HEK293 (cell line): ENCODE data around the gene LDLRAD4.

Source experiments
- CTCF ChIA-PET: fragments of 350-600 bp; formaldehyde crosslinking; extraction: SDS; loops from one replicate; lab custom pipeline; 2021; ENCODE audit warnings: antibody characterized with exemption; lab: Yijun Ruan, JAX
- POLR2A ChIA-PET: fragments of 300-600 bp; formaldehyde crosslinking; extraction: SDS; loops from one replicate; lab custom pipeline; 2020; ENCODE audit warnings: antibody characterized with exemption, inconsistent platforms; lab: Yijun Ruan, JAX
- H3K27ac ChIP-seq: fragments of 200-500 bp; sonication (Bioruptor generic); 2 replicates; pipeline ENCODE4 v1.5.1; 2014; ENCODE audit warnings: low read depth, low read length, control low read depth, inconsistent platforms; ENCODE audit errors: extremely low read depth
- H3K36me3 ChIP-seq, 2 experiments: fragments of 200-500 bp in 1 of 2; sonication (Bioruptor generic) in 1 of 2; 1 replicate in 1 of 2; 2 replicates in 1 of 2; pipeline ENCODE4 v1.5.1; 2014 to 2017; ENCODE audit warnings: inconsistent platforms in 2 of 2, low read length in 2 of 2; ENCODE audit not compliant: control insufficient read depth in 2 of 2, insufficient read depth in 1 of 2
- H3K4me1 ChIP-seq: fragments of 200-500 bp; sonication (Bioruptor generic); 2 replicates; pipeline ENCODE4 v1.5.1; 2014; ENCODE audit warnings: mild to moderate bottlenecking, low read length, inconsistent platforms; ENCODE audit not compliant: control insufficient read depth, insufficient read depth
- H3K4me3 ChIP-seq: 2 replicates; pipeline ENCODE4 v1.5.1; 2011; ENCODE audit warnings: low read depth, mild to moderate bottlenecking, control low read depth, low read length, moderate library complexity
- H3K9me3 ChIP-seq: fragments of 200-500 bp; sonication (Bioruptor generic); 2 replicates; pipeline ENCODE4 v1.5.1; 2014; ENCODE audit warnings: low read depth, low read length, inconsistent platforms; ENCODE audit not compliant: control insufficient read depth, insufficient read depth
- BCL11B ChIP-seq: fragments of 450-650 bp; formaldehyde crosslinking; IDR thresholded peaks from 2 replicates; pipeline ENCODE4 v1.5.1; 2016; ENCODE audit warnings: low read depth, missing biosample characterization, missing genetic modification characterization
- FEZF1 ChIP-seq: fragments of 450-650 bp; formaldehyde crosslinking; IDR thresholded peaks from 2 replicates; pipeline ENCODE4 v1.5.1; 2016; ENCODE audit warnings: missing biosample characterization, missing genetic modification characterization
- GLIS2 ChIP-seq: fragments of 450-650 bp; formaldehyde crosslinking; IDR thresholded peaks from 2 replicates; pipeline ENCODE4 v1.5.1; 2016; ENCODE audit warnings: missing biosample characterization, missing genetic modification characterization
- HOXC10 ChIP-seq: sonication (generic); formaldehyde crosslinking; IDR thresholded peaks from 2 replicates; pipeline ENCODE4 v1.8.1; 2023; ENCODE audit warnings: mild to moderate bottlenecking, missing genetic modification reagents
- HOXD13 ChIP-seq: sonication (generic); formaldehyde crosslinking; IDR thresholded peaks from 2 replicates; pipeline ENCODE4 v1.8.0; 2022; ENCODE audit warnings: missing genetic modification reagents, borderline replicate concordance
- IKZF3 ChIP-seq: fragments of 450-650 bp; IDR thresholded peaks from 2 replicates; pipeline ENCODE4 v1.5.0; 2018; ENCODE audit warnings: missing biosample characterization, mild to moderate bottlenecking, missing genetic modification characterization, moderate library complexity
- KLF8 ChIP-seq: fragments of 450-650 bp; formaldehyde crosslinking; IDR thresholded peaks from 2 replicates; pipeline ENCODE4 v1.5.1; 2016; ENCODE audit warnings: missing biosample characterization, missing genetic modification characterization
- PRDM1 ChIP-seq: fragments of 450-650 bp; formaldehyde crosslinking; IDR thresholded peaks from 2 replicates; pipeline ENCODE4; 2016; ENCODE audit warnings: missing biosample characterization, missing genetic modification characterization
- TCF7L2 ChIP-seq: IDR thresholded peaks from 2 replicates; pipeline ENCODE4 v1.6.1; 2011; ENCODE audit warnings: low read depth, mild to moderate bottlenecking, inconsistent platforms, low read length, moderate library complexity, borderline replicate concordance
- ZFP3 ChIP-seq: fragments of 450-650 bp; formaldehyde crosslinking; IDR thresholded peaks from 2 replicates; pipeline ENCODE4 v1.5.1; 2016; ENCODE audit warnings: low read depth, missing biosample characterization, missing genetic modification characterization
- ZFP37 ChIP-seq: fragments of 450-650 bp; formaldehyde crosslinking; IDR thresholded peaks from 2 replicates; pipeline ENCODE4 v1.5.1; 2016; ENCODE audit warnings: missing biosample characterization, missing genetic modification characterization
- ZNF10 ChIP-seq: fragments of 450-650 bp; formaldehyde crosslinking; IDR thresholded peaks from 2 replicates; pipeline ENCODE4 v1.5.1; 2017; ENCODE audit warnings: missing biosample characterization, missing genetic modification characterization
- ZNF112 ChIP-seq: fragments of 450-650 bp; formaldehyde crosslinking; IDR thresholded peaks from 2 replicates; pipeline ENCODE4 v1.5.0; 2017; ENCODE audit warnings: missing biosample characterization, missing genetic modification characterization
- ZNF133 ChIP-seq: fragments of 450-650 bp; formaldehyde crosslinking; IDR thresholded peaks from 2 replicates; pipeline ENCODE4 v1.5.1; 2016; ENCODE audit warnings: missing biosample characterization, missing genetic modification characterization
- ZNF2 ChIP-seq: fragments of 450-650 bp; formaldehyde crosslinking; IDR thresholded peaks from 2 replicates; pipeline ENCODE4 v1.5.1; 2016; ENCODE audit warnings: missing biosample characterization, missing genetic modification characterization
- ZNF211 ChIP-seq: fragments of 450-650 bp; formaldehyde crosslinking; IDR thresholded peaks from 2 replicates; pipeline ENCODE4 v1.5.1; 2016; ENCODE audit warnings: low read depth, missing biosample characterization, missing genetic modification characterization
- ZNF248 ChIP-seq: fragments of 450-650 bp; formaldehyde crosslinking; IDR thresholded peaks from 2 replicates; pipeline ENCODE4 v1.5.1; 2017; ENCODE audit warnings: missing biosample characterization, missing genetic modification characterization
- ZNF37A ChIP-seq: fragments of 450-650 bp; IDR thresholded peaks from 2 replicates; pipeline ENCODE4 v1.5.1; 2018; ENCODE audit warnings: missing biosample characterization, missing genetic modification characterization
- ZNF426 ChIP-seq: fragments of 450-650 bp; formaldehyde crosslinking; IDR thresholded peaks from 2 replicates; pipeline ENCODE4 v1.5.1; 2017; ENCODE audit warnings: missing biosample characterization, missing genetic modification characterization, mild to moderate bottlenecking, inconsistent platforms, moderate library complexity
- ZNF561 ChIP-seq: fragments of 450-650 bp; IDR thresholded peaks from 2 replicates; pipeline ENCODE4 v1.5.1; 2018; ENCODE audit warnings: missing biosample characterization, missing genetic modification characterization, borderline replicate concordance
- ZNF707 ChIP-seq: fragments of 450-650 bp; formaldehyde crosslinking; IDR thresholded peaks from 2 replicates; pipeline ENCODE4 v1.5.1; 2016; ENCODE audit warnings: missing biosample characterization, missing genetic modification characterization
- ZNF768 ChIP-seq: fragments of 450-650 bp; formaldehyde crosslinking; IDR thresholded peaks from 2 replicates; pipeline ENCODE4 v1.5.1; 2018; ENCODE audit warnings: missing biosample characterization, mild to moderate bottlenecking, missing genetic modification characterization
- TF ChIP-seq, protein P1 (sequence below): fragments of 450-650 bp; formaldehyde crosslinking; IDR thresholded peaks from 2 replicates; pipeline ENCODE4 v1.5.1; 2016; ENCODE audit warnings: missing biosample characterization, missing genetic modification characterization
- TF ChIP-seq, protein P2 (sequence below): fragments of 450-650 bp; formaldehyde crosslinking; IDR thresholded peaks from 2 replicates; pipeline ENCODE4 v1.5.1; 2016; ENCODE audit warnings: missing biosample characterization, missing genetic modification characterization
- TF ChIP-seq, protein P3 (sequence below): fragments of 450-650 bp; formaldehyde crosslinking; IDR thresholded peaks from 2 replicates; pipeline ENCODE4 v1.5.1; 2016; ENCODE audit warnings: missing biosample characterization, missing genetic modification characterization
- TF ChIP-seq, protein P4 (sequence below): fragments of 450-650 bp; formaldehyde crosslinking; IDR thresholded peaks from 2 replicates; pipeline ENCODE4 v1.5.1; 2016; ENCODE audit warnings: missing biosample characterization, missing genetic modification characterization

The LDLRAD4 gene

DNA sequence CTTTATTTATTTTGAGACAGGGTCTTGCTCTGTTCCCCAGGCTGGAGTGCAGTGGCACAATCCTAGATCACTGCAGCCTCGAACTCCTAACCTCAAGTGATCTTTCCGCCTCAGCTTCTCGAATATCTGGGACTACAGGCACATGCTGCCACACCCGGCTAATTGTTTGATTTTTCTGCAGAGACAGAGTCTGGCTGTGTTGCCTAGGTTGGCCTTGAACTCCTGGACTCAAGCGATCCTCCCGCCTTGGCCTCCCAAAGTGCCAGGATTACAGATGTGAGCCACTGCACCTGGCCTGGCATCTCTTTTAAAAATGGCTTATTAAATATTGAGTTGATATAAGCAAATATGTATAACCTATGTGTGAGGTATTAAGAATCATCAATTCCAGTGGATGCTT is 298.3 kb downstream of the LDLRAD4 start:
- POLR2A ChIA-PET, result no interaction called here
- Histone ChIP-seq H3K9me3 (no peaks in the 10 kb centered on the region), H3K4me3 (no peak overlapping the region), H3K27ac (no peak overlapping the region), H3K4me1 (peaks cover 3% of the 10 kb centered on the region), H3K36me3 (no peaks in the 10 kb centered on the region)
- TF ChIP-seq IKZF3 (tag by site-specific recombination) (no peak), ZNF2 (tag by site-specific recombination) (no peak), ZNF112 (tag by site-specific recombination) (no peak), ZNF707 (tag by site-specific recombination) (no peak), ZNF10 (tag by site-specific recombination) (no peak), ZNF211 (tag by site-specific recombination) (no peak), PRDM1 (no peak), GLIS2 (no peak), KLF8 (no peak), ZFP37 (tag by site-specific recombination) (no peak), ZNF248 (tag by site-specific recombination) (no peak)
- TF ChIP-seq, protein P1, sequence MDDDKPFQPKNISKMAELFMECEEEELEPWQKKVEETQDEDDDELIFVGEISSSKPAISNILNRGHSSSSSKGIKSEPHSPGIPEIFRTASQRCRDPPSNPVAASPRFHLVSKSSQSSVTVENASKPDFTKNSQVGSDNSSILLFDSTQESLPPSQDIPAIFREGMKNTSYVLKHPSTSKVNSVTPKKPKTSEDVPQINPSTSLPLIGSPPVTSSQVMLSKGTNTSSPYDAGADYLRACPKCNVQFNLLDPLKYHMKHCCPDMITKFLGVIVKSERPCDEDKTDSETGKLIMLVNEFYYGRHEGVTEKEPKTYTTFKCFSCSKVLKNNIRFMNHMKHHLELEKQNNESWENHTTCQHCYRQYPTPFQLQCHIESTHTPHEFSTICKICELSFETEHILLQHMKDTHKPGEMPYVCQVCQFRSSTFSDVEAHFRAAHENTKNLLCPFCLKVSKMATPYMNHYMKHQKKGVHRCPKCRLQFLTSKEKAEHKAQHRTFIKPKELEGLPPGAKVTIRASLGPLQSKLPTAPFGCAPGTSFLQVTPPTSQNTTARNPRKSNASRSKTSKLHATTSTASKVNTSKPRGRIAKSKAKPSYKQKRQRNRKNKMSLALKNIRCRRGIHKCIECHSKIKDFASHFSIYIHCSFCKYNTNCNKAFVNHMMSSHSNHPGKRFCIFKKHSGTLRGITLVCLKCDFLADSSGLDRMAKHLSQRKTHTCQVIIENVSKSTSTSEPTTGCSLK (tag by site-specific recombination), result no peak
- TF ChIP-seq, all 188 proteins: peak for 0
- CTCF ChIA-PET, result no interaction called here

DNA sequence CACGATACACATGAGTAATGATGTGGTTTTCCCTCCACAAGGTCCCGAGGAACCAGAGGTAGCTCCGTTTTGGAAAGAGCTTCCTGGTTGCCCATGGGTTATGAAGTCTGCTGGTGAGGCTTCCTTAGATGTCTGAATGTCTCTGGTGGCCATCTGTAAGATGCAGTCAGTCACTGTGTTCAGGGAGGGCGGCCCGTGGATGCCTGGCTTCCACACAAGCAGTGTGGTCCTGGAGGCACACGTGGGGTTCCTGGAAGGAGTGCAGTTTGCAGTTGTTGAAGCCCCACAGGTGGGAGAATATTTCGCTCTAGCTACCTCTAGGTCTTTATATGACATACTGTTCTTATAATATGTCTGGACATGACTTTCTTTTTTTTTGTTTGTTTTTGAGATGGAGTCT is 298.8 kb downstream of the LDLRAD4 start:
- CTCF ChIA-PET, result interaction anchor here (0.6 kb wide), 1 partner anchor 393 kb away, joined by 4 read pairs; no protein-coding TSS in a partner anchor
- Histone ChIP-seq H3K27ac (no peak overlapping the region), H3K9me3 (no peaks in the 10 kb centered on the region), H3K36me3 (no peaks in the 10 kb centered on the region), H3K4me3 (no peak overlapping the region), H3K4me1 (peaks cover 3% of the 10 kb centered on the region)
- no peak for TF ChIP-seq ZFP3 (tag by site-specific recombination)
- TF ChIP-seq ZNF10 (tag by site-specific recombination), result no peak
- TF ChIP-seq, protein P1 (tag by site-specific recombination), result no peak
- no peak for TF ChIP-seq TCF7L2
- no peak for TF ChIP-seq ZFP37 (tag by site-specific recombination)
- no peak for TF ChIP-seq FEZF1 (tag by site-specific recombination)
- no peak for TF ChIP-seq HOXD13 (CRISPR knock-in tag)
- TF ChIP-seq ZNF426 (tag by site-specific recombination), result no peak
- TF ChIP-seq ZNF37A (tag by site-specific recombination), result no peak
- no peak for TF ChIP-seq ZNF768 (tag by site-specific recombination)
- TF ChIP-seq, protein P2, sequence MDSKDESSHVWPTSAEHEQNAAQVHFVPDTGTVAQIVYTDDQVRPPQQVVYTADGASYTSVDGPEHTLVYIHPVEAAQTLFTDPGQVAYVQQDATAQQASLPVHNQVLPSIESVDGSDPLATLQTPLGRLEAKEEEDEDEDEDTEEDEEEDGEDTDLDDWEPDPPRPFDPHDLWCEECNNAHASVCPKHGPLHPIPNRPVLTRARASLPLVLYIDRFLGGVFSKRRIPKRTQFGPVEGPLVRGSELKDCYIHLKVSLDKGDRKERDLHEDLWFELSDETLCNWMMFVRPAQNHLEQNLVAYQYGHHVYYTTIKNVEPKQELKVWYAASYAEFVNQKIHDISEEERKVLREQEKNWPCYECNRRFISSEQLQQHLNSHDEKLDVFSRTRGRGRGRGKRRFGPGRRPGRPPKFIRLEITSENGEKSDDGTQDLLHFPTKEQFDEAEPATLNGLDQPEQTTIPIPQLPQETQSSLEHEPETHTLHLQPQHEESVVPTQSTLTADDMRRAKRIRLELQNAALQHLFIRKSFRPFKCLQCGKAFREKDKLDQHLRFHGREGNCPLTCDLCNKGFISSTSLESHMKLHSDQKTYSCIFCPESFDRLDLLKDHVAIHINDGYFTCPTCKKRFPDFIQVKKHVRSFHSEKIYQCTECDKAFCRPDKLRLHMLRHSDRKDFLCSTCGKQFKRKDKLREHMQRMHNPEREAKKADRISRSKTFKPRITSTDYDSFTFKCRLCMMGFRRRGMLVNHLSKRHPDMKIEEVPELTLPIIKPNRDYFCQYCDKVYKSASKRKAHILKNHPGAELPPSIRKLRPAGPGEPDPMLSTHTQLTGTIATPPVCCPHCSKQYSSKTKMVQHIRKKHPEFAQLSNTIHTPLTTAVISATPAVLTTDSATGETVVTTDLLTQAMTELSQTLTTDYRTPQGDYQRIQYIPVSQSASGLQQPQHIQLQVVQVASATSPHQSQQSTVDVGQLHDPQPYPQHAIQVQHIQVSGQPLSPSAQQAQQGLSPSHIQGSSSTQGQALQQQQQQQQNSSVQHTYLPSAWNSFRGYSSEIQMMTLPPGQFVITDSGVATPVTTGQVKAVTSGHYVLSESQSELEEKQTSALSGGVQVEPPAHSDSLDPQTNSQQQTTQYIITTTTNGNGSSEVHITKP (tag by site-specific recombination), result no peak
- TF ChIP-seq ZNF133 (tag by site-specific recombination), result no peak
- TF ChIP-seq BCL11B (tag by site-specific recombination), result no peak
- TF ChIP-seq, protein P3, sequence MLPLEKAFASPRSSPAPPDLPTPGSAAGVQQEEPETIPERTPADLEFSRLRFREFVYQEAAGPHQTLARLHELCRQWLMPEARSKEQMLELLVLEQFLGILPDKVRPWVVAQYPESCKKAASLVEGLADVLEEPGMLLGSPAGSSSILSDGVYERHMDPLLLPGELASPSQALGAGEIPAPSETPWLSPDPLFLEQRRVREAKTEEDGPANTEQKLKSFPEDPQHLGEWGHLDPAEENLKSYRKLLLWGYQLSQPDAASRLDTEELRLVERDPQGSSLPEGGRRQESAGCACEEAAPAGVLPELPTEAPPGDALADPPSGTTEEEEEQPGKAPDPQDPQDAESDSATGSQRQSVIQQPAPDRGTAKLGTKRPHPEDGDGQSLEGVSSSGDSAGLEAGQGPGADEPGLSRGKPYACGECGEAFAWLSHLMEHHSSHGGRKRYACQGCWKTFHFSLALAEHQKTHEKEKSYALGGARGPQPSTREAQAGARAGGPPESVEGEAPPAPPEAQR (tag by site-specific recombination), result no peak
- TF ChIP-seq ZNF561 (tag by site-specific recombination), result no peak
- TF ChIP-seq, protein P4, sequence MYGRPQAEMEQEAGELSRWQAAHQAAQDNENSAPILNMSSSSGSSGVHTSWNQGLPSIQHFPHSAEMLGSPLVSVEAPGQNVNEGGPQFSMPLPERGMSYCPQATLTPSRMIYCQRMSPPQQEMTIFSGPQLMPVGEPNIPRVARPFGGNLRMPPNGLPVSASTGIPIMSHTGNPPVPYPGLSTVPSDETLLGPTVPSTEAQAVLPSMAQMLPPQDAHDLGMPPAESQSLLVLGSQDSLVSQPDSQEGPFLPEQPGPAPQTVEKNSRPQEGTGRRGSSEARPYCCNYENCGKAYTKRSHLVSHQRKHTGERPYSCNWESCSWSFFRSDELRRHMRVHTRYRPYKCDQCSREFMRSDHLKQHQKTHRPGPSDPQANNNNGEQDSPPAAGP (tag by site-specific recombination), result no peak
- no peak for TF ChIP-seq HOXC10 (CRISPR knock-in tag)
- POLR2A ChIA-PET, result no interaction called here
